NCI-H524 treated with DMSO at 0.1 percent for 48 hours (cell line): ENCODE measurements around the gene ADAM11.
A peak's percentile ranks its signal among the peaks of the same experiment; 100 is the strongest.
"Not testable (repeated sequence)": the region's sequence is repeated elsewhere in the genome, so short reads cannot be mapped to it uniquely, and the experiment has no call there.

Experiments
- DNase-seq: peaks from one replicate; lab custom pipeline; 2025; lab: John Stamatoyannopoulos, UW

The ADAM11 gene

DNA sequence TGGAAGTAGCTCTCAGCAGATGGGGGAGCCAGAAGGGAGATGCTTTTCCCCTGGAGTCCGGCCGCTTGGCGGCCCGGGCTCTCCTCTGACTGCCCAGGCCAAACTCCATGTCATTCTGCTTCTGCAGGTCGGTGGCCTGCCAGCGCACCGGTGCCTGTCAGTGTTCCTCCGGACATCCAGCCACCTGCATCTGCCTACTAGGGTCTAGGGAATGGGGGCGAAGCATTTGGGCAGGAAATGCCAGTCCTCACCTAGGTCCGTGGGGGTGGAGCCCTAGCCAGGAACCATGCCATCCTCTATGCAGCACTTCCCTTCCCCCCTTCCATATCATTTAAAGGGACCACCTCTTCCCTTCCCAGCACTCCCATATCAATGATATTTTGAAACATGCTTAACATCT lies 37.1 kb downstream of the ADAM11 start:
- DNase-seq = no peak

- no peak for DNase-seq
Observed at GRCh38 chr17:44796731-44797130, 37.9 kb downstream of the ADAM11 start.

DNA sequence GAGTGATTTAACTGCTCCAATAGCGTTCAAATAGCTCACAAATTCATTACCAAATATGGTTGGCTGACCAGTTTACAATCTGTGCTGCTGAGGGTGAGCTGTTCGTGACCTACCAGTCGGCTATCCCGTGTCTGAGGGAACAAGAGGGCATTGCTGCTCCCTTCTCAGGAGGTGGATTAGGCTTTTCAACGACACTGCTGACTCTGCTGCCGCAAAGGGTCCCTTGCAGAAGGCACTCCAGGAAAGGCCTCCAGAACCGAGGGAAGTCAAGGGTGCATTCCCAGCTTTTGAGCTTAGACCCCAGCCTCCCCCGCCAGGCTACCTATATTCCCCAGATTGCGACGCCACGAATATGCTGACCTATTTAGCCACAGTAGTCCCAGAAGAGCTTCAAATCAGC lies 39.0 kb downstream of the ADAM11 start:
- no peak for DNase-seq

DNA sequence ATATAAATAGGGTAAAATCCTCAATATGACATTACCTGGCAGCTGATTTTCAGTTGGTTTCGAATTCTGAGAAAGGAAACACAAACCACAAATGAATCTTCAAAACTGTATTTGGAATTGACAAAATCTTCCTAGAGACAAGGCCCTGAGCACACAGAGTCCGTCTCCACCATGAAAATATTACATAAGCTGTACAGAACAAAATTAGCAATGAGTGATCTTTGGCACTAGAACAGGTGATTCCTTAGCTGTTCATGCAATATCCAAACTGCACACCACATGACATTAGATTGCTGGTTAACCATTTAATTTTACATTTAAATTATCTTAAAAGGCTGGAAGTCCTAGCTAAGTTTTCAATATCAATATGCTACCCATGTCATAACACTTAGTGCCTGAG lies 39.6 kb downstream of the ADAM11 start:
- no peak for DNase-seq

DNA sequence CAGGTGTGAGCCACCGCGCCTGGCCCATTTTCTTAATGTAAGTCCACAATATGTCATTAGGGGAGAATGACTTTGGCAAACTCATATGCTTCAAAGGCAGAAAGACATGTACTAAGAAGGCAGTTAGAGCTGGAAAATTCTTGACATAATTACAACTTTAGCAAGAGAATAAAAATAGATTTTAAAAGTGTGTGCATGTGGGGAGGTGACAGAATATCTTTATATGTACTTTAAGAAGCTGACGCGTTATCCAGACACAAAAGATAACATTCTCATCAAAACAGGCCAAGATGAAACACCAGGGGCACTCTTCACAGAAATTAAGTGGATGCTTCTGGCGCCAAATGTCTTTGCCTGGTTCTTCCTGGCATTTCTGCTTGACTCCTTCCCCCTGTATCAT lies 43.1 kb downstream of the ADAM11 start:
- no peak for DNase-seq

DNA sequence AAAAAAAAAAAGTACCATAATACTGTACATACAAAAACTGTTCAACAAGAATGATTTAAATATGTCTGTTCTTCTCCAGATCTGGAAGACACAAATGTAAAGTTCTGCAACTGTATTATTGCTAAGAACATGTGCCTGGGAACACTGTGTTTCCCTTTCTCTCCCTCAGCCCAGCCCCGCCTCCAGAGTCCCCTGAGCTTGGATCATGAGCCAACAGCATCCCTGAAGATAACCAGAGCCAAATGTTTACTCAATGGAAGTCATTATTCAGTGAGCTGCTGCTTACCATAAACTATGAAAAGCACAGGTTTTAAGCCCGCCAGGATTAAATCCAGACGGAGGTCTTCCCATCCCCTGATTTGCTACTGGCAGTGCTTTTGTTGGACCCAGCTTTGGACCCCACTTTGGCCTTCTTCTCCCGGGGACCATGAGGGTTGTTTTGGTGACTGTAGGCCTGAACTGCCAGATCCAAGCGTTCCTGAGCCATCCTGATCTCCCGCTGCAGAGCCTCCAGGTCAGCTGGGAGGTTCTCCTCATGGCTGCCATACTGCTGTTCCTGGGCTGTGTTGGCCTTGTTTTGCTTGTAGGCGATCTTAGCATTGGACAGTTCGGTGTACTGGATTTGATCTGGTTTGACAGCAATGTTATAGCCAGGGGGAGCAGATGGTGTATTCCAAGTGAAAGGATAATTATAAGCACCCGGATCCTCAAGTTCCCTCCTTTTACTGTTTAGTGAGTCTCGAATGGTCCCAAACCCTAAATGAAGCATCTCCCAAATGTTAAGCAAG lies 45.7 kb downstream of the ADAM11 start:
- DNase-seq = no peak

GRCh38 chr17:44807093-44807816 lies 48.5 kb downstream of the ADAM11 start:
- no peak for DNase-seq

DNA sequence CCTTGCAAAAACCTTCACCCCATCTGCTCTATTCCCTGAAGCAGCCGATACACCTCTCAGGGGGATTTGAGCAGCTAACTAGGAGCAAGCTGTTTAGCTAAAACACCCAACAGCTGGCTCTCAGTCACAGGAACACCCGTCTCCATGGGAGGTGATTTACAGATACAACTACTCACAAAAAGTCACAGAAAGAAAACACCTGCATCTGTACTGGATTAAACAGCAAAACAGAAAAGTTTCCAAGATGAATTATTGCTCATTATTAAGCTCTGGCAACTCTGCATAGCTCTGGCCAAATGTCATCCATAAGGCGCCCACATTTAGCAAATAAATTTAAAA lies 49.0 kb downstream of the ADAM11 start:
- DNase-seq = peak; percentile 97

GRCh38 chr17:44808156-44808555 lies 49.4 kb downstream of the ADAM11 start:
- no peak for DNase-seq

- DNase-seq = not testable (repeated sequence)
Observed at GRCh38 chr17:44808656-44809388, 50.0 kb downstream of the ADAM11 start.

DNA sequence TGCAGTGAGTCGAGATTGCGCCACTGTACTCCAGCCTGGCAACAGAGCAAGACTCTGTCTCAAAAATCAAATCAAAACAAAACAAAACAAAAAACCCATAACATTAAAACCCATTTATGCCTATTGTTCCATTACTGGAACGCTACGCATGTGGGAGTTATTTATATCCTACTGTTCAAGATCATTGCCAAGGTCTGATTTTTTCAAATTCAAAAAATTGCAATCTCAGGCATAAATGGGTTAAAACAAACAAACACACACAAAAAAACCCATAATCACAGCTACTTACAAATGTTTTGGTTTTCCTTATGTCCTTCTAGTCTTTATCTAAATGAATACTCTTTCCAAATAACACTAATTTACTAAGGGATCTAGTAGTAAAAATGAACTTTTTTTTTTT lies 53.5 kb downstream of the ADAM11 start:
- no peak for DNase-seq

DNA sequence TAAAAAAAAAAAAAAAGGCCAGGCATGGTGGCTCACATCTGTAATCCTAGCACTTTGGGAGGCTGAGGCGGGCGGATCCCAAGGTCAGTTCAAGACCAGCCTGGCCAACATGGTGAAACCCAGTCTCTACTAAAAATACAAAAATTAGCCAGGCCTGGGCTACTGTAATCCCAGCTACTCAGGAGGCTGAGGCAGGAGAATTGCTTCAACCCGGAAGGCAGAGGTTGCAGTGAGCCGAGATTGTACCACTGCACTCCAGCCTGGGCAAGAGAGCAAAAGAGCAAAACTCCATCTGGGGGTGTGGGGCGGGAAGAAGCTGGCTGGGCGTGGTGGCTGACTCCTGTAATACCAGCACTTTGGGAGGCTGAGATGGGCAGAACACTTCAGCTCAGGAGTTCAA lies 59.7 kb downstream of the ADAM11 start:
- not testable (repeated sequence) for DNase-seq

- peak; percentile 90 for DNase-seq
Observed at GRCh38 chr17:44820631-44821212, 61.9 kb downstream of the ADAM11 start.

GRCh38 chr17:44825236-44825635 lies 66.4 kb downstream of the ADAM11 start:
- not testable (repeated sequence) for DNase-seq

- no peak for DNase-seq
Observed at GRCh38 chr17:44826123-44826790, 67.5 kb downstream of the ADAM11 start.

- no peak for DNase-seq
Observed at GRCh38 chr17:44827863-44828262, 69.1 kb downstream of the ADAM11 start.

- DNase-seq = no peak
Observed at GRCh38 chr17:44828919-44829522, 70.2 kb downstream of the ADAM11 start.

DNA sequence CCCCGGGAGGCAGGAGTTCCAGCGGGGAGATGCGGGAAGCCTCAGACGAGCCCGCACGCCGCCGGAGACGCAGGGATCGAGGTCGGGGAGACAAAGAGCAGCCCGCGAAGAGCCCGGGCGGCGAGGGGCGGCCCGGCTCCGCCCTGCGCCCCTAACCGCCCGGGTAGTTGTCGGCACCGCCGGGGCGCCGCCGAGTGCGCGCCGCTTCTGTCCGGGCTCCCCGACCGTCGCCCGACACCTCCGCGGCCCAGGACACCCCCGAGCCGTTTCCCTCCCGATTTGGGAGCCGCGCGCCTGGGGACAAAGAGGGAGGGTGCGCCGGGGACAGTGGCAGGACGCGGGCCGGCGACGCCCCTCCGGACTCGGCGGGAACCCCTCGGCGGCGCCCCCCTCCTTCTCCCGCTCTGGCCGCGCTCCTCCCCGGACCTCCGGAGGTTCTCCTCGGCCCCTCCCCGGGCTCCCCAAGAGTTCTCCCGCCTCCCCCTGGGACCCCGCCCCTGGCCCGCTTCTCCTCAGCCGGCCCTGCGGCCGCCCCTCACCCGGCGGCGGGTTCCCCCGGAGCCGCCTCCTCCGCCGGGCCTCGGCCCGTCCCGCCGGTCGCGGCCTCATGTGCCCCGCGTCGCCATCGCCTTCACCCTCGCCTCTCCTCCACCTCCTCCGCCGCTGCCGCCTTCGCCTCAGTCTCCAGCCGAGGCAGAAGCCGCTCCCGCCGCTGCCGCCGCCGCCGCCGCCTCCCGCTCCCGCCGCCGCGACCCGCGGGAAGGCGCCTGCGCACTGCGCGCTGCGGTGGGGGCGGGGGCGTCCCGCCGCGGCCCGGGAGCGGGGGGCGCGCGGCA lies 71.0 kb downstream of the ADAM11 start, which contains the start of gene GJC1:
Gene GJC1, minus strand, starts transcription at position 765 of the 836 bp plus-strand sequence. CDS start 24,470 bp downstream, outside the sequence.
- no peak for DNase-seq

GRCh38 chr17:44830359-44831288 lies 71.8 kb downstream of the ADAM11 start:
- DNase-seq = no peak
